GM06990 (cell line): ENCODE data around the gene PRR3.

ENCODE experiments used
- DNase-seq: peaks from one replicate; pipeline ENCODE4 v3.0.0-alpha.2; 2011; ENCODE audit not compliant: insufficient read length; ENCODE audit errors: extremely low read depth
- H3K27me3 ChIP-seq: replicated peaks from 2 replicates; pipeline ENCODE4 v1.6.0; 2011; ENCODE audit warnings: low read length; ENCODE audit not compliant: control insufficient read depth, insufficient read depth
- H3K36me3 ChIP-seq: 2 replicates; pipeline ENCODE4 v1.5.1; 2011; ENCODE audit warnings: low read length; ENCODE audit not compliant: control insufficient read depth, insufficient read depth
- H3K4me3 ChIP-seq: replicated peaks from 2 replicates; pipeline ENCODE4 v1.5.1; 2011; ENCODE audit warnings: low read depth, mild to moderate bottlenecking, control low read depth, low read length
- TF ChIP-seq, protein P1 (sequence below): IDR thresholded peaks from 2 replicates; pipeline ENCODE4 v1.5.1; 2011; ENCODE audit warnings: low read length, control low read depth, mild to moderate bottlenecking, inconsistent platforms; ENCODE audit not compliant: insufficient read depth, poor library complexity, severe bottlenecking

The PRR3 gene

GRCh38 chr6:30542915-30543314 is 14.2 kb upstream of the PRR3 start:
- Histone ChIP-seq H3K27me3 (no peaks in the 10 kb centered on the region), H3K36me3 (peaks cover 12% of the 10 kb centered on the region), H3K4me3 (no peak overlapping the region)
- DNase-seq = no peak
- TF ChIP-seq, protein P1, sequence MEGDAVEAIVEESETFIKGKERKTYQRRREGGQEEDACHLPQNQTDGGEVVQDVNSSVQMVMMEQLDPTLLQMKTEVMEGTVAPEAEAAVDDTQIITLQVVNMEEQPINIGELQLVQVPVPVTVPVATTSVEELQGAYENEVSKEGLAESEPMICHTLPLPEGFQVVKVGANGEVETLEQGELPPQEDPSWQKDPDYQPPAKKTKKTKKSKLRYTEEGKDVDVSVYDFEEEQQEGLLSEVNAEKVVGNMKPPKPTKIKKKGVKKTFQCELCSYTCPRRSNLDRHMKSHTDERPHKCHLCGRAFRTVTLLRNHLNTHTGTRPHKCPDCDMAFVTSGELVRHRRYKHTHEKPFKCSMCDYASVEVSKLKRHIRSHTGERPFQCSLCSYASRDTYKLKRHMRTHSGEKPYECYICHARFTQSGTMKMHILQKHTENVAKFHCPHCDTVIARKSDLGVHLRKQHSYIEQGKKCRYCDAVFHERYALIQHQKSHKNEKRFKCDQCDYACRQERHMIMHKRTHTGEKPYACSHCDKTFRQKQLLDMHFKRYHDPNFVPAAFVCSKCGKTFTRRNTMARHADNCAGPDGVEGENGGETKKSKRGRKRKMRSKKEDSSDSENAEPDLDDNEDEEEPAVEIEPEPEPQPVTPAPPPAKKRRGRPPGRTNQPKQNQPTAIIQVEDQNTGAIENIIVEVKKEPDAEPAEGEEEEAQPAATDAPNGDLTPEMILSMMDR = no peak

DNA sequence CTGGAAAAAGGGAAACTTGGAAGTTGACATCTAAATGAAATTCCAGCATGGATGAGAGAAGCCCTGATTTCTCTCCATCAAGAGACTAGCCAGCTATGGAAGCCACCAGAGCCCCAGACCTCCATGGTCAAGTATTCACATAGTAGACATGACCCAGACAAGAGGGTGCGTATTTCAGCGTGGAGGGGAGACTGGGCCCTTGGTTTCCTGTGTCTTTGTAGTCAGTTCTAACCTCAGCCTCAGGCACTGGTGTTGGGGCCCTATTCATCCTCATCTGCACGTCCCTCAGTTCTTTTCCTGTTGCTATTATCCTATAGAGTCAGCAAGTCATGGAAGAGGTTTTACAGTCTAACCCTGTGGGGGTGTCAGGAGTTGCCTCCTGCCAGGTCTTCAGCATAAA is 13.3 kb upstream of the PRR3 start:
- TF ChIP-seq, protein P1 = no peak
- H3K36me3 ChIP-seq = peaks cover 14% of the 10 kb centered on the region

DNA sequence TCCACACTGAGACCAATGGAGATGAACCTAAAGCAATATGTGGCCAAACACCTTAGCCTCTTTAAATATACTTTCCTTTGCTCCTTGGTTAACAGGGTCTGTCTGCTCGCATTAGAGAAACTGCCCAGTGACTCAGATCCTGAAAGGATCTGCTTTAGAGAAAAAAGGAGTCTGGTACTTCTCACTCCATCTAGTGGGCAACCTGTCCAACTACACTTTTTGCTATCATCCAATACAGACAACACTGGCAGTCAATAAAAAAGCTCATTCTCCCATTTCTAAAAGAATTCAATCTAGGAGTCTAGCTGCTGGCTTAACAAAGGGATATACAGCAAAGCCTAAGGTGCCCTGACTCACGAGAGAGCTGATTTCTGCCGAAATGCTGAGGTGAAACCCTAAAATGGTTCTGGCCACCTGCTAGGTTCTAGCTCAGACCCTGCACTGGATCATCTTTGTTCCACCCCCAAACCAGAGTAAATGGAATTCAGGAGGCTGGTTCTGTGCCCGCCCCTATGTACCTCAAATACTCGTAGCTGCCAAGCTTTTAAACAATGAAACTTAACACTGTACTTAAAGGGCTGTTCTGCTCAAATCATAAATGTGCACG is 12.3 kb upstream of the PRR3 start:
- Histone ChIP-seq H3K27me3 (no peaks in the 10 kb centered on the region), H3K4me3 (no peak overlapping the region), H3K36me3 (peaks cover 15% of the 10 kb centered on the region)
- DNase-seq = no peak
- TF ChIP-seq, protein P1 = peak; percentile 78

More for the DNA sequence above, 13.3 kb upstream of the PRR3 start:
- no peak for DNase-seq
- H3K27me3 ChIP-seq = no peaks in the 10 kb centered on the region
- no peak overlapping the region for H3K4me3 ChIP-seq

DNA sequence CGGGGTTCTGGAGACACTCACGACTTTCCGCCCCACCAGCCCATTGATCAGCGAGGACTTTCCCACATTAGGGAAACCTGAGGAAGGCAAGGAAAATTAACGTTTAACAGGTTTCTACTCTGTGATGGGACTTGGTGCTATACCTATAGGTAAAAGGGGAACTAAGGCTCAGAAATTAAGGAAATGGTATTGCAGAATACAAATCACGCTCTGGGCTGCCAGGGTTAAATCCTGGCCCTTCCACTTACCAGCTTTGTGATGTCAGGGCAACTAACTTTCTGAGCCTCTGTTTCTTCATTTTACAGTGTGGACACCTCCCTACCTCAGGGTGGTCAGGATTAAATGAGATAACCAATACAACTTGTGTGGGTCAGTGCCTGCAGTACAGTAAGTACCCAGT is 9.6 kb upstream of the PRR3 start:
- no peaks in the 10 kb centered on the region for H3K27me3 ChIP-seq
- no peak for DNase-seq
- no peak overlapping the region for H3K4me3 ChIP-seq
- TF ChIP-seq, protein P1 = no peak
- peaks cover 24% of the 10 kb centered on the region for H3K36me3 ChIP-seq

GRCh38 chr6:30548375-30548774 is 8.7 kb upstream of the PRR3 start:
- Histone ChIP-seq H3K4me3 (no peak overlapping the region), H3K36me3 (peaks cover 27% of the 10 kb centered on the region), H3K27me3 (no peaks in the 10 kb centered on the region)
- TF ChIP-seq, protein P1 = no peak
- DNase-seq = no peak

DNA sequence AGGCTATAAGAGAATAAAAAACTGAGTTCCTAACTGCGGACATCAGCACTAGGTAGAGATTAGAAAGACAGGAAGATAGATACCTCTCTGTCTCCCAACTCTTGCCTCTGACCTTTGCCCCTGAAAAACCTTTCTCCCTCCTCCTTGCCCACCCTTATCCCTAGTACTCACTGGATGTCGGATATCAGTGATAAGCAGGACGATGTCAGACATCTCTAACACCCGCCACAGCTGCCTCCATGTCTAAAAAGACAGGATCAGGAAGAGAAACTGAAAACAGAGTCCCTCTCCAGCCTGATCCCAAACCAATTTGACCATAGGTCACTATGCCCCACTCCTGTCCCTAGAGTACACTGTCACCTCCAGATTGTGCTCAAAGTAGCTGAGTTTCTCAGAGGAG is 2.7 kb upstream of the PRR3 start:
- no peak overlapping the region for H3K4me3 ChIP-seq
- H3K36me3 ChIP-seq = peaks cover 13% of the 10 kb centered on the region
- DNase-seq = no peak
- TF ChIP-seq, protein P1 = no peak
- H3K27me3 ChIP-seq = no peaks in the 10 kb centered on the region
